ENCODE results near the gene CST2.
"Not testable (repeated sequence)": the region's sequence is repeated elsewhere in the genome, so short reads cannot be mapped to it uniquely, and the experiment has no call there.

CST2 gene, protein sequence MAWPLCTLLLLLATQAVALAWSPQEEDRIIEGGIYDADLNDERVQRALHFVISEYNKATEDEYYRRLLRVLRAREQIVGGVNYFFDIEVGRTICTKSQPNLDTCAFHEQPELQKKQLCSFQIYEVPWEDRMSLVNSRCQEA

GRCh38 chr20:23826541-23827021 is at the start of gene CST2:
CST2 (minus strand) TSS chr20:23826729; CDS start chr20:23826660, 69 bp downstream.
- DNase-seq = peak; percentile 26

DNA sequence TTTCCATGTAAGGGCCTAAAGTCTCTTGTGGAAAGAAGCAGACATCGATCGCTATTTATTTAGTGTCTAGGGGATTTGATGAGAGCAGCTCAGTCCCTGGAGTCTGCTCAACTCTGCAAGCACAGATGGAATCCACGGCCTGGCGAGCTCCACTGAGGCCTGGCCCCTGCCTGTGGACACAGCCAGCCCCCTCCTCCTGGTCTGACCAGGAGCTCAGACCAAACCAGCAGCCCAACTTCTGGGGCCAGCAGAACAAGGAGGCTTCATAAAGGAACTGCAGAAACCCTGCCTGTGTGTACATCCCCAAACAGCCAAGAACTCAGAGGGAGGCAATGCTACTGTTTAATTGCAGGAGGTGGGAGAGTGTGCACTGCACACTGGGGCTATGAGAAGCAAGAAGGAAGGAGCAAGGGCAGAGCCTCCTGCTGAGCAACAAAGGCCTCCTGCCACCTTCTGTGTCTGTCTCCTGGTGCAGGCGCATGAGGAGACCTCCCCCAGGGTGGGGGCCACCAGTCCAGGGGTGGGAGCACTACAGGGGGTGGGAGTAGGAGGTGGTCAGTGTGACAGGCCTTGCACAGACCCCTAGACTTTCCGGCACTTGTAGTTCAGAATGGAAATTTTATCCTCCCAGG is 49.2 kb upstream of the CST2 start:
- no peak for DNase-seq

- DNase-seq = peak; percentile 82
Measured at GRCh38 chr20:23874747-23875146, 48.2 kb upstream of the CST2 start.

DNA sequence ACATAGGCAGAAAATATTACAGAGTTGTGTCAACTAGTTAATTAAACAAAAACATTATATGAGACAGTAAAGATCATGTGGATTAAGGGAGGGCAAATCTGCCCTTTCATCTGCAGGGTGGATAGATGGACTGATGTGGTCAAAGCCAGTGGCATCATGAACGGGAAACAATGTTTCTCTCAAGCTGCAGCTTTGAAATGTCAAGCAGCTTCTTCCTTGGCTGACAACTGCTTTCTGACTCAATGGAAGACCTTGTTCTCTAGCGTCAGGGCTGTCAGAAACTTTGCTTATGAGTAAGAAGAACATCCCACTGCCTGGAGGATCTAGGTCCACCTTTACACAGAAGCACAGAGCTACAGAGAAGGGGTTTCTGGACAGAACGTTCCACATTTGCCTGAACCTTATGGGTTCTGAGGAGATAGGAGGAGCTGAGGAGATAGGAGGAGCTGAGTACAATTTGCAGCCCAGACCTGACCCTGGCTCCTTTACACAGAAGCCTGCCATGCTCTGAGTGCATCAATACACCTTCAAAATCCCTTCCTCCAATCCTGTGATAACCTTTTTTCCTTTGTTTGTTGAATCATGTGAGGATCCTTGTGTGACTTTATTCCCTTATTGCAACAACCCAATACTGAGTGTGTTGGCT is 47.0 kb upstream of the CST2 start:
- no peak for DNase-seq

DNA sequence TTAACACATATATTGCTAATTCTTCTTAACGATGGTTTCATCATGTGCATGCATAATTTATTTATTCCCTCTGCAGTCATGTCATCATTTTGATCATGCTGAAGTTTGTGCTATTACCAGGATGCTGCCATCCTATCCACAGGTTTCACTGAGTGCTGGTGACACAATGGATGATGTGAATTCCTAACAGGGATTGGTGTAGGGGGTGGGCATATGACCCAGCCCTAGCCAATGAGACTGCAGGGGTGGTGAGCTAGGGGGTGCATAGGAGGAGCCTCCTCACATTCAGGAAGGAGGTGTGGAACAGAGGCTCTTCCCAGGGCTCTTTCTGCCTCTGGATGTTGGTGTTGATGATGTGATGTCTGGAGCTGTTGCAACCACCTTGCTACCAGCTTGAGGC is 45.5 kb upstream of the CST2 start:
- no peak for DNase-seq

GRCh38 chr20:23870461-23870860 is 43.9 kb upstream of the CST2 start:
- DNase-seq = no peak

- no peak for DNase-seq
Measured at GRCh38 chr20:23869520-23869919, 43.0 kb upstream of the CST2 start.

GRCh38 chr20:23868321-23868720 is 41.8 kb upstream of the CST2 start:
- DNase-seq = no peak

GRCh38 chr20:23867152-23867776 is 40.7 kb upstream of the CST2 start:
- no peak for DNase-seq

DNA sequence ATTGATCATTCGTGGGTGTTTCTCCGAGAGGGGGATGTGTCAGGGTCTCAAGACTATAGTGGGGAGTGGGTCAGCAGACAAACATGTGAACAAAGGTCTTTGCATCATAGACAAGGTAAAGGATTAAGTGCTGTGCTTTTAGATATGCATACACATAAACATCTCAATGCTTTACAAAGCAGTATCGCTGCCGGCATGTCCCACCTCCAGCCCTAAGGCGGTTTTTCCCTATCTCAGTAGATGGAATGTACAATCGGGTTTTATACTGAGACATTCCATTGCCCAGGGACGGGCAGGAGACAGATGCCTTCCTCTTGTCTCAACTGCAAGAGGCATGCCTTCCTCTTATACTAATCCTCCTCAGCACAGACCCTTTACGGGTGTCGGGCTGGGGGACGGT is 34.2 kb upstream of the CST2 start:
- not testable (repeated sequence) for DNase-seq

DNA sequence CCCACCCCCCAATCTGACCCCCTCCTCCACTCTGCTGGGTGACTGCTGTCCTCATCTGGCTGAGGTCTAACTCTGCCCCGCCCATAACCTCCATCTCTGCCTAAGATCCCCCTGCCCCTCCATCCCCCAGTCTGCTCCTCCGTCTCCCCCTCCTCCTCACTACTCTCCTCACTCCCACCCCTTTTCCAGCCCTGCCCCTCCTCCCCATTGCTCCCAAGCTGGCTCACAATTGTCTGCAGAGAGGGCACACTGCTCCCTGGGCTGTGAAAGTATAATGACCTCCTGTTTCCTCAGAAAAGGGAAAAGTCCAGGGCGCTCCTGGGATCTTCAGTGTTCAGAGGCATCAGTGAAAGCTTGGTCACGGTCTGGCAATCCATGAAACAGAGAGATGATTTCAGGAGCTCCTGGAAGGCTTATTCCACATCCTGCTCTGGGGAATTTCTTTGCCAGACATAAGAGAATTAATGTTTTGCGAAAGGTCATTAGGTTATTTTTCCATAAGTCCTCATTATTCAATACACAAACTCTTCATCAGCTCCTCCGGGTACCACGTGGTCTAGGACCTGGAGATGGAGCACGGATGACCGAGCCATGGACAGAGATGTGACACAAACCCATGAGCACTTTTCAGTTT is 31.6 kb upstream of the CST2 start:
- peak; percentile 33 for DNase-seq

DNA sequence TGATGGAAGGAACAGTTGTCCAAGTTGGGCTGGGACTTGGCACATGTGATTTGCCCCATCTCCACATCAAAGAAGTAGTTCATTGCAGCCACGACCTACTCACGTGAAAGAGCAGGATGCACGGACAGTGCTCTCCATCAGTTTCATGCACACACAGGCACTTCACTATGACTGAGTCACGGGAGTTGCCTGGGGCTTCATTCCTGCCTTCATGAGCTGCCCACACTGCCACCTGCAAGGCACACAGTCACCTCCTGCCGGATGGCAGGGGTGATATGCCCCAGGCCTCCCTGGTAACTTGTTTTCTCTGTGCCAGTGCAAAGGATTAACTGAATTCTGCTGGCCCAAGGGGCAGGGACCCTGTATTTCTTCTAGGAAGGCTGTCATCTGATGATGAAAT is 30.2 kb upstream of the CST2 start:
- no peak for DNase-seq

- DNase-seq = no peak
Measured at GRCh38 chr20:23856226-23856625, 29.7 kb upstream of the CST2 start.

DNA sequence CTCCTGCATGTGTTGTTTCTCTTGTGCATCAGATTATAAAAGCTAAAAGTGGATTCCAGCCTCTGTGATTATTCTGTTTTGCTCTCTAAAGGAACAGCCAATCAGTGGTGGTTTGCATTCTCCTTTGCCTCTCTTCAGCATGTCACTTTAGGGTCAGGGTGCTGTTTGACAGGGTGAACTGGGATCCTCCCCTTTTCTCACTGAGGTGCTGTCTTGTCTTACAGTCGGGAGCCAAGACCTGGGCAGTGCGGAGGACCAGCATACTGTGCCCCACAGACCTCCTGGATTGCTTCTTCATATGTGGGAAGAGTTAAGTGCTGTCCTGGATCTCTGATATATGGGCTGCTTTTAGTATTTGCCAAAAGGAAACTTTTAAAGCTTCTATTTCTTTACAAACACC is 15.2 kb upstream of the CST2 start:
- no peak for DNase-seq

GRCh38 chr20:23835716-23836115 is 9.2 kb upstream of the CST2 start:
- DNase-seq = no peak

GRCh38 chr20:23832775-23833513 is 6.4 kb upstream of the CST2 start:
- no peak for DNase-seq

GRCh38 chr20:23831961-23832360 is 5.4 kb upstream of the CST2 start:
- DNase-seq = not testable (repeated sequence)

GRCh38 chr20:23823621-23824324 is 2.8 kb downstream of the CST2 start:
- DNase-seq = no peak

DNA sequence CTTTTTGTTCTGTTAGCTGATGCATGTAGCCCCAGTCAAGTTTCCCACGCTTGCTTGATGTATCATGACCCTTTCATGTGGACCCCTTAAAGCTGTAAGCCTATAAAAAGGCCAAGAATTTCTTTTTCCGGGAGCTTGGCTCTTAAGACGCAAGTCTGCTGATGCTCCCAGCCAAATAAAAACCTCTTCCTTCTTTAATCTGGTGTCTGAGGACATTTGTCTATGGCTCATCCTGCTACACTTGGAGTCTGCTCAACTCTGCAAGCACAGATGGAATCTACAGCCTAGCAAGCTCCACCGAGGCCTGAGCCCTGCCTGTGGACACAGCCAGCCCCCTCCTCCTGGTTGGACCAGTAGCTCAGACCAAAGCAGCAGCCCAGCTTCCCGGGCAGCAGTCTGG is 3.4 kb downstream of the CST2 start:
- DNase-seq = no peak

- DNase-seq = no peak
Measured at GRCh38 chr20:23820493-23820892, 6.0 kb downstream of the CST2 start.

DNA sequence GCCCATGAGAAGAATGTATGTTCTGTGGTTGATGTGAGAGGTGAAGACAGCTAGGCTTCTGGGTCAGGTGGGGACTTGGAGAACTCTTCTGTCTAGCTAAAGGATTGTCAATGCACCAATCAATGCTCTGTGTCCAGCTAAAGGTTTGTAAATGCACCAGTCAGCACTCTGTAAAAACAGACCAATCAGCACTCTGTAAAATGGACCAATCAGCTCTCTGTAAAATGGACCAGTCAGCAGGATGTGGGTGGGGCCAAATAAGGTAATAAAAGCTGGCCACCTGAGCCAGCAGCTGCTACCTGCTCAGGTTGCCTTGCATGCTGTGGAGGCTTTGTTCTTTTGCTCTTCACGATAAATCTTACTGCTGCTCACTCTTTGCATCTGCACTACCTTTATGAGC is 15.0 kb downstream of the CST2 start:
- not testable (repeated sequence) for DNase-seq

GRCh38 chr20:23810349-23810748 is 16.2 kb downstream of the CST2 start:
- DNase-seq = not testable (repeated sequence)

Measured in NCI-H82 (cell line).